Measurements from ENCODE around the gene ESRRG. TPM values are rescaled to one million over a fixed set of nuclear protein-coding genes. Genes with fewer than 3 reads are reported as not detected.
A peak's percentile ranks its signal among the peaks of the same experiment; 100 is the strongest.
"Not testable (repeated sequence)": the region's sequence is repeated elsewhere in the genome, so short reads cannot be mapped to it uniquely, and the experiment has no call there.

Gene ESRRG
- total and polyA plus RNA-seq, 4 donors: 0.19 to 4.5 (median 1.3) TPM

DNA sequence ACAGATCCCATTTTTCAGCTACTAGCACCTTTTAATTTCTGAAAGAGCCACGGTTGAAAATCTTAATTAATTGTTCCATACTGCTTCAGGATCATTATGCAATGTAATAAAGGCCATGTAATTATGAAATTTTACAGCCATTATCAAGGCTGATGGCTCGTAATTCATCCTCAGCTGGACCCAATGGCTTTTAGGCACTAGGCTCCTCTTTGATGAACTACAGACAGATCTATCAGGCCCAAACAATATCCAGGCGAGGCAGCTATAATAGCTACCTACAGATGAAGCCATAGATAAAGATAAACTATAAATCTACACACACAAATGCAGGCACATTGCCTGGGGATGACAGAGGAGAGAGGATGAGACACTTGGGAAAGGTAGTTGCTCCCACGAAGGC lies 189.5 kb downstream of the ESRRG start:
- H3K9ac ChIP-seq (ENCODE audit: insufficient read depth in 1 of 2, low read length in 2 of 2): no peak overlapping the region
- H3K4me1 ChIP-seq (ENCODE audit: control insufficient read depth in 5 of 5, insufficient read depth in 5 of 5, low read length in 5 of 5): peaks cover 0 to 19% (median 7%) of the 10 kb centered on the region in 5 donors
- no peak overlapping the region for H3K4me3 ChIP-seq
- DNase-seq: no peak
- ATAC-seq (ENCODE audit: insufficient read depth, low FRiP score): no peak
- TF ChIP-seq, protein P1, sequence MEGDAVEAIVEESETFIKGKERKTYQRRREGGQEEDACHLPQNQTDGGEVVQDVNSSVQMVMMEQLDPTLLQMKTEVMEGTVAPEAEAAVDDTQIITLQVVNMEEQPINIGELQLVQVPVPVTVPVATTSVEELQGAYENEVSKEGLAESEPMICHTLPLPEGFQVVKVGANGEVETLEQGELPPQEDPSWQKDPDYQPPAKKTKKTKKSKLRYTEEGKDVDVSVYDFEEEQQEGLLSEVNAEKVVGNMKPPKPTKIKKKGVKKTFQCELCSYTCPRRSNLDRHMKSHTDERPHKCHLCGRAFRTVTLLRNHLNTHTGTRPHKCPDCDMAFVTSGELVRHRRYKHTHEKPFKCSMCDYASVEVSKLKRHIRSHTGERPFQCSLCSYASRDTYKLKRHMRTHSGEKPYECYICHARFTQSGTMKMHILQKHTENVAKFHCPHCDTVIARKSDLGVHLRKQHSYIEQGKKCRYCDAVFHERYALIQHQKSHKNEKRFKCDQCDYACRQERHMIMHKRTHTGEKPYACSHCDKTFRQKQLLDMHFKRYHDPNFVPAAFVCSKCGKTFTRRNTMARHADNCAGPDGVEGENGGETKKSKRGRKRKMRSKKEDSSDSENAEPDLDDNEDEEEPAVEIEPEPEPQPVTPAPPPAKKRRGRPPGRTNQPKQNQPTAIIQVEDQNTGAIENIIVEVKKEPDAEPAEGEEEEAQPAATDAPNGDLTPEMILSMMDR (IDR thresholded peaks at IDR 0.05; ENCODE audit: control extremely low read depth, extremely low read depth): no peak
- H3K27me3 ChIP-seq (ENCODE audit: control insufficient read depth in 3 of 3, insufficient read depth in 3 of 3, low read length in 2 of 3): no peaks in the 10 kb centered on the region
- 84 to 91% methylated on average over 4 of the region's 4 CpGs for WGBS, 2 donors
- no peaks in the 10 kb centered on the region for H3K36me3 ChIP-seq (ENCODE audit: control insufficient read depth in 4 of 4, insufficient read depth in 4 of 4, low read length in 4 of 4)
- H3K27ac ChIP-seq (ENCODE audit: low read depth in 1 of 2, low read length in 1 of 2): no peak overlapping the region
- no peaks in the 10 kb centered on the region for H3K9me3 ChIP-seq (ENCODE audit: control insufficient read depth in 4 of 4, insufficient read depth in 3 of 4, low read length in 3 of 4)

DNA sequence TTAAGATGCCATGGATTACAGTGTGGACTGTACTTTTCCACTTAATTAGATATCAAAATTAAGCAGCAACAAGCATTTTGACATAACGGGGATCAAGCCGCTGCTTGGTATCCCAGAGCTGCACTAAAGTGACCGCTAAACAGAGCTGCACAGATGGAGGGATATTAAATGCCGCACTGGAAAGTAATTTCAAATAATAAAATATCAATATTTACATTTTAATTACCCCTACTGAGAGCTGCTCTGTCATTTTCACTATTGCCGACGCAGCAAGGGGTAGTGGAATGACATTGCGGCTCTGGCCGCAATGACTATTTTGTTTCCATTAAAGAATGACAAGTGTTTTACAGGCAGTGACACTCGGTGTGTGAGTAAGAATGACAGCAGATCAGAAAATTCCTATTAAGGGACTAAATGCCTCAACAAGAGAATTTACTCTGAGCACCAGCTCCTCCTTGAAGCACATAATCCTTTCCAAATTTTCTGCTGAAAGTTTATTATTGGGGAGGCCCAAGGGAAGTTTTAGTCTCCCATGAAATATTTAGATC lies 190.9 kb downstream of the ESRRG start:
- ATAC-seq (ENCODE audit: insufficient read depth, low FRiP score) (no peak), DNase-seq (no peak)
- H3K4me3 ChIP-seq: no peak overlapping the region
- no peaks in the 10 kb centered on the region for H3K27me3 ChIP-seq (ENCODE audit: control insufficient read depth in 3 of 3, insufficient read depth in 3 of 3, low read length in 2 of 3)
- no peaks in the 10 kb centered on the region for H3K9me3 ChIP-seq (ENCODE audit: control insufficient read depth in 4 of 4, insufficient read depth in 3 of 4, low read length in 3 of 4)
- no peak overlapping the region for H3K27ac ChIP-seq (ENCODE audit: low read depth in 1 of 2, low read length in 1 of 2)
- 91 to 95% methylated on average over 9 of the region's 9 CpGs for WGBS, 2 donors
- H3K4me1 ChIP-seq (ENCODE audit: control insufficient read depth in 5 of 5, insufficient read depth in 5 of 5, low read length in 5 of 5): peaks cover 0 to 19% (median 7%) of the 10 kb centered on the region in 5 donors
- TF ChIP-seq, protein P1 (IDR thresholded peaks at IDR 0.05; ENCODE audit: control extremely low read depth, extremely low read depth): no peak
- no peaks in the 10 kb centered on the region for H3K36me3 ChIP-seq (ENCODE audit: control insufficient read depth in 4 of 4, insufficient read depth in 4 of 4, low read length in 4 of 4)
- no peak overlapping the region for H3K9ac ChIP-seq (ENCODE audit: insufficient read depth in 1 of 2, low read length in 2 of 2)

DNA sequence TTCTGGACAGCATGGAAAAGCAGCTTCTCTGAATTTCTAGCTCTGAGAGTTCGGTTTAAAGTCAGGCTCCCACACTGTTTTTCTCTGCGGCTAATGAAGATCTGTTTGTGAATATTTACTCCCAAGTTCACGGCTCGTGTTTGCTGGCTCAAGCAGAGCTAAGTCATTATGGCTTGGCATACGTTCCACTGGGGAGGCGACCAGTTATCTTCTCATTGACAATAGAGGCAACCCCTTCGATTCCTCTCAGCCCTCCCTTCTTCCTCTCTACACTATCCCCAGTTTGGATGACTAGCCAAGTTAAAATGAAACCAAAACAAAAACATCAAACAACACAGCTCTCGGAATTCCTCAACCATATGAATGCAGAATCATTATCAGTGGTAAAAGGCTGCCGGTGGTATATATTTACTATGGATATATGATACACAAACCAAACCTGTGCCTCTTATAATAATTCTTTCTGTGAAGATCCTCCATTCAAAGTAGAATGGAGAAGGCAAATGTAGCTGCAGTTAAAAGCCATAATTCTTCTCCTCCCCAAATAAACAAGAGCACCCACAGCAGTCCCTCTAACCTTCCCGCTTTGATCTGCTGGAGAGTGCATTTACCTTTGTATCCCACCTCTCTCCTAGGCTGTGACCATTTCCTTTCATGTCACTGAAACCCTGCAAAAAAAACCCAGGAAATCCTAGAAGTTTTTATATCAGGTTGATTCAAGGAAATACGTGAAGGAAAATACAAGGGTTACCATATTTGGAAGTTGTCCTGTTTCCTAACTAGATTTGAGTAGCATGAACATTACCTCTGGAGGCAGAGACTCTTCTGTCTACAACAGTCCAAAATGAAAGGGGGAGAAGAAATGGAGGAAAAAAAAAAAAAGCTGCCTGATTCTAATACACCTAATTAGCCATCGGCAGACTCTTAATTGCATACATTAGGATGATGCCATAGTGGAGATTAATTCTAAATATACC lies 191.7 kb downstream of the ESRRG start:
- Histone ChIP-seq H3K27ac (ENCODE audit: low read depth in 1 of 2, low read length in 1 of 2) (peak overlapping the region in 1 of 2 donors; percentile 62), H3K27me3 (ENCODE audit: control insufficient read depth in 3 of 3, insufficient read depth in 3 of 3, low read length in 2 of 3) (no peaks in the 10 kb centered on the region), H3K9me3 (ENCODE audit: control insufficient read depth in 4 of 4, insufficient read depth in 3 of 4, low read length in 3 of 4) (no peaks in the 10 kb centered on the region), H3K36me3 (ENCODE audit: control insufficient read depth in 4 of 4, insufficient read depth in 4 of 4, low read length in 4 of 4) (no peaks in the 10 kb centered on the region), H3K4me3 (peak overlapping the region; percentile 28), H3K9ac (ENCODE audit: insufficient read depth in 1 of 2, low read length in 2 of 2) (peak overlapping the region; percentile 27 to 75), H3K4me1 (ENCODE audit: control insufficient read depth in 5 of 5, insufficient read depth in 5 of 5, low read length in 5 of 5) (peaks cover 0 to 19% (median 7%) of the 10 kb centered on the region in 5 donors)
- ATAC-seq (ENCODE audit: insufficient read depth, low FRiP score): no peak
- TF ChIP-seq, protein P1 (IDR thresholded peaks at IDR 0.05; ENCODE audit: control extremely low read depth, extremely low read depth): no peak
- WGBS, 2 donors: 38 to 54% methylated on average over 12 of the region's 12 CpGs
- peak; percentile 57 to 84 (median 82) for DNase-seq

DNA sequence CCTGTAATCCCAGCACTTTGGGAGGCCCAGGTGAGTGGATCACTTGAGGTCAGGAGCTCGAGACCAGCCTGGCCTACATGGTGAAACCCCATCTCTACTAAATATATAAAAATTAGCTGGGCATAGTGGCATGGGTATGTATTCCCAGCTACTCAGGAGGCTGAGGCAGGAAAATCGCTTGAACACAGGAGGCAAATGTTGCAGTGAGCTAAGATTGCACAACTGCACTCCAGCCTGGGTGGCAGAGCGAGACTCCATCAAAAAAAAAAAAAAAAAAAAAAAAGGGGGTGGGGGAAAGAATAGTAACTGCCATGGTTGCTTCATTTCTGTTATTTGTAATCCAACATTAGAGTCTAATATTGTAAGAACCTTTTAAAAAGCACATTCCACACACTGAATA lies 193.4 kb downstream of the ESRRG start:
- WGBS, 2 donors: 61 to 67% methylated on average over 3 of the region's 3 CpGs
- H3K4me3 ChIP-seq; H3K27ac ChIP-seq (ENCODE audit: low read depth in 1 of 2, low read length in 1 of 2): not testable (repeated sequence)

More for the DNA sequence above, 193.4 kb downstream of the ESRRG start:
- H3K4me1 ChIP-seq (ENCODE audit: control insufficient read depth in 5 of 5, insufficient read depth in 5 of 5, low read length in 5 of 5): peaks cover 0 to 19% (median 7%) of the 10 kb centered on the region in 5 donors
- not testable (repeated sequence) for H3K36me3 ChIP-seq (ENCODE audit: control insufficient read depth in 4 of 4, insufficient read depth in 4 of 4, low read length in 4 of 4); H3K9ac ChIP-seq (ENCODE audit: insufficient read depth in 1 of 2, low read length in 2 of 2); H3K9me3 ChIP-seq (ENCODE audit: control insufficient read depth in 4 of 4, insufficient read depth in 3 of 4, low read length in 3 of 4); ATAC-seq (ENCODE audit: insufficient read depth, low FRiP score); H3K27me3 ChIP-seq (ENCODE audit: control insufficient read depth in 3 of 3, insufficient read depth in 3 of 3, low read length in 2 of 3)
- peak in 2 of 3 donors; percentile 42 to 58 for DNase-seq

Data from lung (tissue), 12 donors.